Activated CD4-positive, alpha-beta T cell treated with anti-CD3 and anti-CD28 coated beads, Interleukin-2, amount 50 U/mL, for 48 hours (primary cell): ENCODE data around the gene PLAC9.

Experiments used
- DNase-seq, 2 experiments: peaks; one replicate each; pipeline ENCODE4 v3.0.0-alpha.2; 2020

Gene PLAC9

GRCh38 chr10:80186364-80187012 lies 54.0 kb downstream of the PLAC9 start:
- DNase-seq = peak; percentile 51 to 58

- DNase-seq = no peak
Observed at GRCh38 chr10:80187060-80187459, 54.5 kb downstream of the PLAC9 start.

GRCh38 chr10:80187465-80188409 lies 55.2 kb downstream of the PLAC9 start:
- peak; percentile 62 to 71 for DNase-seq

- DNase-seq = no peak
Observed at GRCh38 chr10:80188713-80189112, 56.2 kb downstream of the PLAC9 start.

- no peak for DNase-seq
Observed at GRCh38 chr10:80191589-80192270, 59.2 kb downstream of the PLAC9 start.

- no peak for DNase-seq
Observed at GRCh38 chr10:80192553-80192952, 60.0 kb downstream of the PLAC9 start.

- no peak for DNase-seq
Observed at GRCh38 chr10:80194373-80195045, 62.0 kb downstream of the PLAC9 start.
